ENCODE data around the gene MED12L. TPM values are rescaled to one million over a fixed set of nuclear protein-coding genes. Genes with fewer than 3 reads are reported as not detected.
A peak's percentile ranks its signal among the peaks of the same experiment; 100 is the strongest.

The MED12L gene
- total RNA-seq, 2 donors from 2014 or later: 15.5 to 28.9 TPM

GRCh38 chr3:151248772-151249337 lies 163.4 kb downstream of the MED12L start:
- H3K27me3 Mint-ChIP-seq (ENCODE audit: insufficient read depth): no peaks in the 10 kb centered on the region

GRCh38 chr3:151256749-151257148 lies 171.3 kb downstream of the MED12L start:
- Histone ChIP-seq H3K4me1 (ENCODE audit: control insufficient read depth, insufficient read depth, low read length) (peaks cover 5% of the 10 kb centered on the region), H3K9ac (ENCODE audit: extremely low read depth, low read length, poor library complexity, severe bottlenecking) (no peak overlapping the region), H3K27me3 (ENCODE audit: control insufficient read depth, insufficient read depth, low read length, poor library complexity, severe bottlenecking) (no peaks in the 10 kb centered on the region), H3K9me3 (ENCODE audit: control insufficient read depth, low read length) (no peaks in the 10 kb centered on the region), H3K27ac (ENCODE audit: low read depth, low read length) (no peak overlapping the region), H3K4me3 (ENCODE audit: low read length) (no peak overlapping the region), H3K36me3 (ENCODE audit: control insufficient read depth, insufficient read depth, low read length) (no peaks in the 10 kb centered on the region)
- Mint-ChIP-seq H3K36me3 (ENCODE audit: low read depth) (no peaks in the 10 kb centered on the region), H3K27me3 (ENCODE audit: insufficient read depth) (no peaks in the 10 kb centered on the region), H3K27ac (no peak overlapping the region), H3K4me3 (no peak overlapping the region), H3K9me3 (no peaks in the 10 kb centered on the region), H3K4me1 (peaks cover 9% of the 10 kb centered on the region)
- WGBS, 2 experiments (ENCODE audit: insufficient coverage in 1 of 2, insufficient read length in 1 of 2): 94 to 100% methylated on average over 1 of the region's 1 CpG
- no peak for TF ChIP-seq CTCF (conservative IDR thresholded peaks at IDR 0.05)
- no peak for DNase-seq

More at GRCh38 chr3:151248772-151249337, 163.4 kb downstream of the MED12L start:
- H3K4me1 ChIP-seq (ENCODE audit: control insufficient read depth, insufficient read depth, low read length): peaks cover 6% of the 10 kb centered on the region
- H3K36me3 ChIP-seq (ENCODE audit: control insufficient read depth, insufficient read depth, low read length): no peaks in the 10 kb centered on the region
- Mint-ChIP-seq H3K9me3 (peaks cover 2% of the 10 kb centered on the region), H3K4me1 (peaks cover 10% of the 10 kb centered on the region), H3K4me3 (no peak overlapping the region), H3K27ac (no peak overlapping the region), H3K36me3 (ENCODE audit: low read depth) (no peaks in the 10 kb centered on the region)
- no peaks in the 10 kb centered on the region for H3K27me3 ChIP-seq (ENCODE audit: control insufficient read depth, insufficient read depth, low read length, poor library complexity, severe bottlenecking)
- TF ChIP-seq CTCF (conservative IDR thresholded peaks at IDR 0.05): no peak
- no peak overlapping the region for H3K9ac ChIP-seq (ENCODE audit: extremely low read depth, low read length, poor library complexity, severe bottlenecking)
- WGBS, 2 experiments (ENCODE audit: insufficient coverage in 1 of 2, insufficient read length in 1 of 2): 86 to 91% methylated on average over 3 of the region's 3 CpGs
- H3K27ac ChIP-seq (ENCODE audit: low read depth, low read length): no peak overlapping the region
- H3K4me3 ChIP-seq (ENCODE audit: low read length): no peak overlapping the region
- no peaks in the 10 kb centered on the region for H3K9me3 ChIP-seq (ENCODE audit: control insufficient read depth, low read length)
- no peak for DNase-seq

- Mint-ChIP-seq H3K27me3 (ENCODE audit: insufficient read depth) (no peaks in the 10 kb centered on the region), H3K36me3 (ENCODE audit: low read depth) (no peaks in the 10 kb centered on the region), H3K4me3 (no peak overlapping the region), H3K4me1 (peaks cover 13% of the 10 kb centered on the region), H3K9me3 (no peaks in the 10 kb centered on the region), H3K27ac (no peak overlapping the region)
- H3K9ac ChIP-seq (ENCODE audit: extremely low read depth, low read length, poor library complexity, severe bottlenecking): no peak overlapping the region
- no peaks in the 10 kb centered on the region for H3K9me3 ChIP-seq (ENCODE audit: control insufficient read depth, low read length)
- H3K4me3 ChIP-seq (ENCODE audit: low read length): peak overlapping the region; percentile 1
- no peaks in the 10 kb centered on the region for H3K27me3 ChIP-seq (ENCODE audit: control insufficient read depth, insufficient read depth, low read length, poor library complexity, severe bottlenecking)
- H3K36me3 ChIP-seq (ENCODE audit: control insufficient read depth, insufficient read depth, low read length): no peaks in the 10 kb centered on the region
- H3K4me1 ChIP-seq (ENCODE audit: control insufficient read depth, insufficient read depth, low read length): peaks cover 5% of the 10 kb centered on the region
- TF ChIP-seq CTCF (conservative IDR thresholded peaks at IDR 0.05): no peak
- 63 to 86% methylated on average over 1 to 3 of the region's 3 CpGs for WGBS, 2 experiments (ENCODE audit: insufficient coverage in 1 of 2, insufficient read length in 1 of 2)
- H3K27ac ChIP-seq (ENCODE audit: low read depth, low read length): no peak overlapping the region
- no peak for DNase-seq
Observed at GRCh38 chr3:151259664-151260063, 174.2 kb downstream of the MED12L start.
